GM23248 (cell line): ENCODE results near the gene WNT9A.

Source experiments
- EZH2 ChIP-seq: fragments of 200-600 bp; sonication (generic); IDR thresholded peaks from 2 replicates; pipeline ENCODE4 v1.6.1; 2018; ENCODE audit warnings: antibody characterized with exemption, mild to moderate bottlenecking; ENCODE audit not compliant: insufficient read depth, poor library complexity, severe bottlenecking
- EZH2phosphoT487 ChIP-seq: fragments of 200-600 bp; sonication (generic); IDR thresholded peaks from 2 replicates; pipeline ENCODE4 v1.6.1; 2018; ENCODE audit warnings: antibody characterized with exemption, moderate library complexity, mild to moderate bottlenecking, low read depth; ENCODE audit not compliant: insufficient read depth

GRCh38 chr1:227869279-227869842 is 78.4 kb downstream of the WNT9A start:
- no peak for TF ChIP-seq EZH2
- TF ChIP-seq EZH2phosphoT487, result no peak
